Hematopoietic multipotent progenitor cell treated with erythropoietin and hydrocortisone succinate and interleukin-3 and kit ligand, for 8 days (in vitro differentiated cells): ENCODE data around the gene LRRC63.

Source experiments
- DNase-seq: peaks from one replicate; pipeline ENCODE4 v3.0.0-alpha.2; 2015

The LRRC63 gene

GRCh38 chr13:46314587-46314986, 102.9 kb downstream of the LRRC63 start:
- DNase-seq, result no peak

GRCh38 chr13:46315036-46315435, 103.3 kb downstream of the LRRC63 start:
- no peak for DNase-seq

- no peak for DNase-seq
Measured at GRCh38 chr13:46315491-46316075, 103.9 kb downstream of the LRRC63 start.

- DNase-seq, result no peak
Measured at GRCh38 chr13:46317120-46317519, 105.4 kb downstream of the LRRC63 start.

- no peak for DNase-seq
Measured at GRCh38 chr13:46318986-46319385, 107.3 kb downstream of the LRRC63 start.

GRCh38 chr13:46320406-46320805, 108.7 kb downstream of the LRRC63 start:
- no peak for DNase-seq

GRCh38 chr13:46320821-46321220, 109.1 kb downstream of the LRRC63 start:
- DNase-seq, result no peak

- DNase-seq, result peak; percentile 80
Measured at GRCh38 chr13:46321494-46322225, 109.9 kb downstream of the LRRC63 start.

- DNase-seq, result no peak
Measured at GRCh38 chr13:46324976-46325375, 113.2 kb downstream of the LRRC63 start.
